IMR-90 (cell line): ENCODE data around the gene CLDN15.

Source experiments
- BHLHE40 ChIP-seq: fragments of 150-350 bp; IDR thresholded peaks from 2 replicates; pipeline ENCODE4 v1.6.1; 2016; ENCODE audit warnings: mild to moderate bottlenecking, low read depth, low read length
- CTCF ChIP-seq: conservative IDR thresholded peaks from 2 replicates; pipeline ENCODE4 v1.5.1; 2012; ENCODE audit warnings: mild to moderate bottlenecking, low read depth, low read length, improper control_type of control experiment
- FOS ChIP-seq: fragments of 150-350 bp; IDR thresholded peaks from 2 replicates; pipeline ENCODE4 v1.6.1; 2016; ENCODE audit warnings: low read depth, low read length
- MAFK ChIP-seq: IDR thresholded peaks from 2 replicates; pipeline ENCODE4 v1.6.1; 2012; ENCODE audit warnings: low read depth, low read length, improper control_type of control experiment
- MXI1 ChIP-seq: IDR thresholded peaks from 2 replicates; pipeline ENCODE4 v1.6.1; 2012; ENCODE audit warnings: low read depth, mild to moderate bottlenecking, low read length, moderate library complexity, borderline replicate concordance
- POLR2A ChIP-seq: IDR thresholded peaks from 2 replicates; pipeline ENCODE4 v1.6.1; 2012; ENCODE audit warnings: mild to moderate bottlenecking, low read depth, low read length
- RAD21 ChIP-seq: IDR thresholded peaks from 2 replicates; pipeline ENCODE4 v1.6.1; 2012; ENCODE audit warnings: low read length, improper control_type of control experiment
- RCOR1 ChIP-seq: IDR thresholded peaks from 2 replicates; pipeline ENCODE4 v1.6.1; 2012; ENCODE audit warnings: mild to moderate bottlenecking, low read length, improper control_type of control experiment; ENCODE audit not compliant: insufficient replicate concordance
- SMC3 ChIP-seq: fragments of 150-350 bp; IDR thresholded peaks from 2 replicates; pipeline ENCODE4 v1.6.1; 2016; ENCODE audit warnings: low read depth, mild to moderate bottlenecking, antibody characterized with exemption, low read length, moderate library complexity
- TF ChIP-seq, protein P1 (sequence below): fragments of 150-350 bp; IDR thresholded peaks from 2 replicates; pipeline ENCODE4 v1.6.1; 2017; ENCODE audit warnings: mild to moderate bottlenecking, antibody characterized with exemption, low read length, low read depth
- TF ChIP-seq, protein P2 (sequence below): fragments of 150-350 bp; IDR thresholded peaks from 2 replicates; pipeline ENCODE4 v1.6.1; 2016; ENCODE audit warnings: low read depth, mild to moderate bottlenecking, low read length, moderate library complexity, borderline replicate concordance

DNA sequence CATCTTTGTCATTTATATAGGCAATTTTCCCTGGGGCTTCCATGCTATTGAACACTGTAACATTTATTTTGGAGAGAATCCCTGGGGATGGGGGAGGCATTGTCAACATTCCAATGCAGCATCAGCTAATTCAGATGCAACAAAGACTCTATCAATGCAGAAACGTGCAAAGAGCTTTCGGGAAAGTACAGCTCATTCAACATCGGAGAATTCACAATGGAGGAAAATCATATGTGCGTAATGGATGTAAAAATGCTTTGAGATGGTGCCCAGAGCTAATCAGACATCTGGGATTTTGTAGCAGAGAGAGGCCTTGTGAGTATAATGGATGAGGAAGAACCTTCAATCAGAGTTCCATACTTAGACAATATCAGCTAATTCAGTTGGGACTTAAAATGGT lies 35.6 kb upstream of the CLDN15 start:
- TF ChIP-seq MXI1 = no peak
- TF ChIP-seq CTCF = no peak
- no peak for TF ChIP-seq FOS
- no peak for TF ChIP-seq MAFK
- TF ChIP-seq SMC3 = no peak
- no peak for TF ChIP-seq BHLHE40
- TF ChIP-seq POLR2A = no peak
- TF ChIP-seq, protein P1, sequence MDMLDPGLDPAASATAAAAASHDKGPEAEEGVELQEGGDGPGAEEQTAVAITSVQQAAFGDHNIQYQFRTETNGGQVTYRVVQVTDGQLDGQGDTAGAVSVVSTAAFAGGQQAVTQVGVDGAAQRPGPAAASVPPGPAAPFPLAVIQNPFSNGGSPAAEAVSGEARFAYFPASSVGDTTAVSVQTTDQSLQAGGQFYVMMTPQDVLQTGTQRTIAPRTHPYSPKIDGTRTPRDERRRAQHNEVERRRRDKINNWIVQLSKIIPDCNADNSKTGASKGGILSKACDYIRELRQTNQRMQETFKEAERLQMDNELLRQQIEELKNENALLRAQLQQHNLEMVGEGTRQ = no peak
- no peak for TF ChIP-seq RCOR1
- TF ChIP-seq RAD21 = no peak
- TF ChIP-seq, protein P2, sequence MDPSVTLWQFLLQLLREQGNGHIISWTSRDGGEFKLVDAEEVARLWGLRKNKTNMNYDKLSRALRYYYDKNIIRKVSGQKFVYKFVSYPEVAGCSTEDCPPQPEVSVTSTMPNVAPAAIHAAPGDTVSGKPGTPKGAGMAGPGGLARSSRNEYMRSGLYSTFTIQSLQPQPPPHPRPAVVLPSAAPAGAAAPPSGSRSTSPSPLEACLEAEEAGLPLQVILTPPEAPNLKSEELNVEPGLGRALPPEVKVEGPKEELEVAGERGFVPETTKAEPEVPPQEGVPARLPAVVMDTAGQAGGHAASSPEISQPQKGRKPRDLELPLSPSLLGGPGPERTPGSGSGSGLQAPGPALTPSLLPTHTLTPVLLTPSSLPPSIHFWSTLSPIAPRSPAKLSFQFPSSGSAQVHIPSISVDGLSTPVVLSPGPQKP = no peak
